Left lung (tissue), 10 donors: ENCODE measurements around the gene QTRT2. TPM values are rescaled to one million over a fixed set of nuclear protein-coding genes. Genes with fewer than 3 reads are reported as not detected.

ENCODE experiments used
- ATAC-seq: fragments of 200-7000 bp; cut with Tn5 transposase; one replicate; pipeline ENCODE4 v1.9.1; 2020; ENCODE audit warnings: moderate library complexity
- DNase-seq, 4 donors: peaks; one replicate each; pipeline ENCODE4 v3.0.0-alpha.2; 2013 to 2020
- H3K27ac ChIP-seq, 2 donors: fragments of 200-600 bp; sonication (generic) in 1 of 2; one replicate each; pipeline versions ENCODE4 v1.5.0 to v1.8.0; 2020 to 2021
- H3K27me3 ChIP-seq, 2 donors: fragments of 200-600 bp; sonication (generic) in 1 of 2; one replicate each; pipeline versions ENCODE4 v1.5.0 to v1.8.0; 2020 to 2021
- H3K36me3 ChIP-seq, 2 donors: fragments of 200-600 bp; sonication (generic) in 1 of 2; one replicate each; pipeline versions ENCODE4 v1.5.0 to v1.8.0; 2020 to 2021
- H3K4me1 ChIP-seq, 2 donors: fragments of 200-600 bp; one replicate each; pipeline ENCODE4 v1.8.0; 2021
- H3K4me3 ChIP-seq, 2 donors: fragments of 200-600 bp; sonication (generic) in 1 of 2; one replicate each; pipeline versions ENCODE4 v1.5.0 to v1.8.0; 2020 to 2021; ENCODE audit warnings: mild to moderate bottlenecking in 1 of 2
- H3K9me3 ChIP-seq, 2 donors: fragments of 200-600 bp; sonication (generic) in 1 of 2; one replicate each; pipeline versions ENCODE4 v1.5.0 to v1.8.0; 2020 to 2021
- intact Hi-C, 2 donors: fragments of 100-400 bp; cut with DNase I; formaldehyde crosslinking; loops; one replicate each; pipeline versions ENCODE4 v1.11.2 to v1.14.2; 2022
- polyA plus RNA-seq, 6 donors: library from polyadenylated mRNA; unstranded; fragments of 120-200 nt; gene quantifications; one replicate each; pipeline ENCODE4 v1.2.1, GENCODE V29; 2013; ENCODE audit not compliant: insufficient read length in 6 of 6
- total RNA-seq, 2 donors: library from RNA; stranded (reverse); fragmentation: NEBNext Ultra II Directional; extraction: Animal tissue kit (Norgen Biotek cat#: 25700); gene quantifications; one replicate each; pipeline ENCODE4 v1.2.1, GENCODE V29; 2021
- TF ChIP-seq, protein P1 (sequence below), 2 donors: fragments of 200-600 bp; sonication (generic) in 1 of 2; IDR thresholded peaks; one replicate each; pipeline versions ENCODE4 v1.5.0 to v1.8.0; 2021; ENCODE audit warnings: antibody characterized with exemption in 2 of 2
- donor health status: DM: no; HTN: yes; CAD: no.
- donor health status: DM: no; HTN: no; CAD: no.

QTRT2 gene
- total and polyA plus RNA-seq, 8 donors = 16.4 to 35.2 (median 32.5) TPM

- TF ChIP-seq, protein P1, sequence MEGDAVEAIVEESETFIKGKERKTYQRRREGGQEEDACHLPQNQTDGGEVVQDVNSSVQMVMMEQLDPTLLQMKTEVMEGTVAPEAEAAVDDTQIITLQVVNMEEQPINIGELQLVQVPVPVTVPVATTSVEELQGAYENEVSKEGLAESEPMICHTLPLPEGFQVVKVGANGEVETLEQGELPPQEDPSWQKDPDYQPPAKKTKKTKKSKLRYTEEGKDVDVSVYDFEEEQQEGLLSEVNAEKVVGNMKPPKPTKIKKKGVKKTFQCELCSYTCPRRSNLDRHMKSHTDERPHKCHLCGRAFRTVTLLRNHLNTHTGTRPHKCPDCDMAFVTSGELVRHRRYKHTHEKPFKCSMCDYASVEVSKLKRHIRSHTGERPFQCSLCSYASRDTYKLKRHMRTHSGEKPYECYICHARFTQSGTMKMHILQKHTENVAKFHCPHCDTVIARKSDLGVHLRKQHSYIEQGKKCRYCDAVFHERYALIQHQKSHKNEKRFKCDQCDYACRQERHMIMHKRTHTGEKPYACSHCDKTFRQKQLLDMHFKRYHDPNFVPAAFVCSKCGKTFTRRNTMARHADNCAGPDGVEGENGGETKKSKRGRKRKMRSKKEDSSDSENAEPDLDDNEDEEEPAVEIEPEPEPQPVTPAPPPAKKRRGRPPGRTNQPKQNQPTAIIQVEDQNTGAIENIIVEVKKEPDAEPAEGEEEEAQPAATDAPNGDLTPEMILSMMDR (IDR thresholded peaks at IDR 0.05) = no peak
- H3K4me1 ChIP-seq = peaks cover 7 to 21% of the 10 kb centered on the region in 2 donors
- peak; percentile 26 for ATAC-seq
- H3K4me3 ChIP-seq = no peak overlapping the region
- H3K27me3 ChIP-seq = no peaks in the 10 kb centered on the region
- intact Hi-C loops = no loop called here
- peak overlapping the region; percentile 15 to 66 for H3K27ac ChIP-seq
- no peaks in the 10 kb centered on the region for H3K9me3 ChIP-seq
- H3K36me3 ChIP-seq = peaks cover 0 to 9% of the 10 kb centered on the region in 2 donors
- DNase-seq = no peak
These were observed 35.8 kb downstream of the QTRT2 start for GRCh38 chr3:114092151-114093015.

DNA sequence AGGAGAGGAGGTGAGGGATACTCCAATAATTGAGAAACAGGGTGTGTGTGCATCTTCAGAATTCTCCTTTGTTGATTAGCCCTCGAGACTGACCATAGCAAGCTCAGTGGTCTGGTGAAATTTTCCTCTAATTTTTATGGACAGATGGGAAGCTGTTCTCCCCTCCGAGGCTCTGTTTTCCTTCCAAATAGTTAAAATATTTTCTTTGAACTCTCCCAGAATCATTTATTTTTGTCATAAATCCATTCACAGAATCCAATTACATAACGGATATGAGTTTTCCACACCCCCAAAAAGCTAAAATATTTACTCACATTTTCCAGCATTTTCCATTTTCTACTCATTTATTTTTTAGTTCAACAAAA, 36.5 kb downstream of the QTRT2 start:
- DNase-seq (no peak), ATAC-seq (peak; percentile 14)
- TF ChIP-seq, protein P1 (IDR thresholded peaks at IDR 0.05) = no peak
- Histone ChIP-seq H3K27me3 (no peaks in the 10 kb centered on the region), H3K9me3 (no peaks in the 10 kb centered on the region), H3K27ac (peak overlapping the region; percentile 15 to 66), H3K36me3 (peaks cover 0 to 3% of the 10 kb centered on the region in 2 donors), H3K4me1 (peaks cover 7 to 21% of the 10 kb centered on the region in 2 donors), H3K4me3 (no peak overlapping the region)
- intact Hi-C loops = no loop called here

- H3K27ac ChIP-seq = peak overlapping the region in 1 of 2 donors; percentile 66
- TF ChIP-seq, protein P1 (IDR thresholded peaks at IDR 0.05) = no peak
- DNase-seq (peak in 2 of 4 donors; percentile 12 to 40), ATAC-seq (peak; percentile 22)
- intact Hi-C loops = no loop called here
- no peak overlapping the region for H3K4me3 ChIP-seq
- H3K27me3 ChIP-seq = no peaks in the 10 kb centered on the region
- H3K36me3 ChIP-seq = no peaks in the 10 kb centered on the region
- peaks cover 7 to 21% of the 10 kb centered on the region in 2 donors for H3K4me1 ChIP-seq
- H3K9me3 ChIP-seq = no peaks in the 10 kb centered on the region
These were observed 37.1 kb downstream of the QTRT2 start for GRCh38 chr3:114093596-114093995.

DNA sequence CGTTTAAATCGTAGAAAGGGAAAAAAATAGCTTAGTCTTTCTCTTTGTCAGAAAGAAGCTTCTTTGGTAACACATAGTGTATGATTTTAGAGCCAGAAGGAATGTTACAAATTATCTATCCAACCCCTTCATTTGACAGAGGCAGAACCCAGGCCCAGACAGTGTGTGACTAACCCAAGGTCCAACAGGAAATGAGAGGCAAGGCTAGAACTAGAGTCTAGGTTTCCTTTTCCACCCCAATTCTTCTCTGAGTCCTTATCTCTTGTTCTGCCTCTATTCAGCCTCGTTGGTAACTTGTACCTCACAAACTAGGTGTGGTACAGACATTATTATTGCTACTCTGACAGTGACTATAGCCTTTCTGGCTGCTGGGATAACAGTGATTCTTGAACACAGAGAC, 39.3 kb downstream of the QTRT2 start:
- no peak for ATAC-seq
- no peaks in the 10 kb centered on the region for H3K27me3 ChIP-seq
- no peaks in the 10 kb centered on the region for H3K9me3 ChIP-seq
- H3K27ac ChIP-seq = no peak overlapping the region
- no peak overlapping the region for H3K4me3 ChIP-seq
- peaks cover 7 to 21% of the 10 kb centered on the region in 2 donors for H3K4me1 ChIP-seq
- intact Hi-C loops = no loop called here
- DNase-seq = no peak
- H3K36me3 ChIP-seq = no peaks in the 10 kb centered on the region
- TF ChIP-seq, protein P1 (IDR thresholded peaks at IDR 0.05) = no peak

- ATAC-seq = no peak
These were observed 44.6 kb downstream of the QTRT2 start for GRCh38 chr3:114101101-114101500.

More at GRCh38 chr3:114101101-114101500, 44.6 kb downstream of the QTRT2 start:
- no peak for DNase-seq
- TF ChIP-seq, protein P1 (IDR thresholded peaks at IDR 0.05) = no peak
- Histone ChIP-seq H3K9me3 (no peaks in the 10 kb centered on the region), H3K4me1 (no peaks in the 10 kb centered on the region), H3K36me3 (no peaks in the 10 kb centered on the region), H3K27me3 (no peaks in the 10 kb centered on the region), H3K4me3 (no peak overlapping the region), H3K27ac (no peak overlapping the region)
- intact Hi-C loops = no loop called here
